HG02798 (cell line): ENCODE measurements around the gene DDOST.

ENCODE experiments used
- ATAC-seq: cut with Tn5 transposase; IDR thresholded peaks from one replicate; pipeline ENCODE4 v1.9.1; 2021; ENCODE audit warnings: mild to moderate bottlenecking; ENCODE audit not compliant: unreplicated experiment, poor library complexity

DDOST gene

DNA sequence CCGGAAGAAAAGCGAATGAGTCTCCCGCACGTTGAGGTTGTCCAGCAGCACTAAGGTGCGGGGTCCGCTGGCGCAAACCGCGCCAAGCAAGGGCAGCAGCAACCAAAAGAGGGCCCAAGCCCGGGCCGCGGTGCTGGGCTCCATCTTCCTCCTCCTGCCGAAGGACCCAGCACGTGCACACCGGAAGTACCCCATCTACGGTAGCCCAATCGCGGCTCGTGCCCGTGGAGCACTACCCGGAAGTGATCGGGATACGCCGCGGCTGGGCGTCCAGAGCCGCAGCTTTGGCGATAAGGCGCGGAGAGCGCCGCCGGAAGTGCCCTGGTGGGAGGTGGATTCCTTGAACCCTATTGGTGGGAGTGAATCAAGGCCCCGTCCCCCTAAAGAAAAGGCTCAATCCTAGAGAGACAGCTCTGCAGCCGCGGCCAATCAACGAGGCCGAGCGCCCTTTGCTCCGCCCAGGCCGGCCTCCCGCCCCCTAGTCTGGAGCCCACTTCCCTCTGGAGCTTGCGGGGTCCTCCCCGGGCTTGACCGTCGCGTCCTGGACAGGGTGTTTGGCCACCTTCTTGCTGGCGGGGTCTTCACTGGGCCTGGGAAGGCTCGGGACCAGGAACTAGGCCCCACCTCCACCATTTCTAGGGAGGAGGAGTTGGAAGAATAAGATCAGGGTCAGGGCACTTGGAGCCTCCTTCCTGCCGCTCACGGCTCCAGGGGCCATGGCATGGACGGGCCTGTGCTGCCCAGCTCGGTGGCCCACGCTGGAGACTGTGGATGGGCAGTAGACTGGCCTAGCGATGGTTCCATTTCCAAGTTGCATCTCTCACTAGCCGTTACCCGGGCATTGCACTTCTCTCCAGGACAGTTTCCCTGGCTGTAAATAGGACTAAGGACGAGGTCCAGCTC, at the start of gene DDOST:
Gene DDOST (minus strand): TSS at position 163 of the 903 bp plus-strand sequence. CDS start 19 bp downstream, at position 144.
- peak; percentile 96 for ATAC-seq

DNA sequence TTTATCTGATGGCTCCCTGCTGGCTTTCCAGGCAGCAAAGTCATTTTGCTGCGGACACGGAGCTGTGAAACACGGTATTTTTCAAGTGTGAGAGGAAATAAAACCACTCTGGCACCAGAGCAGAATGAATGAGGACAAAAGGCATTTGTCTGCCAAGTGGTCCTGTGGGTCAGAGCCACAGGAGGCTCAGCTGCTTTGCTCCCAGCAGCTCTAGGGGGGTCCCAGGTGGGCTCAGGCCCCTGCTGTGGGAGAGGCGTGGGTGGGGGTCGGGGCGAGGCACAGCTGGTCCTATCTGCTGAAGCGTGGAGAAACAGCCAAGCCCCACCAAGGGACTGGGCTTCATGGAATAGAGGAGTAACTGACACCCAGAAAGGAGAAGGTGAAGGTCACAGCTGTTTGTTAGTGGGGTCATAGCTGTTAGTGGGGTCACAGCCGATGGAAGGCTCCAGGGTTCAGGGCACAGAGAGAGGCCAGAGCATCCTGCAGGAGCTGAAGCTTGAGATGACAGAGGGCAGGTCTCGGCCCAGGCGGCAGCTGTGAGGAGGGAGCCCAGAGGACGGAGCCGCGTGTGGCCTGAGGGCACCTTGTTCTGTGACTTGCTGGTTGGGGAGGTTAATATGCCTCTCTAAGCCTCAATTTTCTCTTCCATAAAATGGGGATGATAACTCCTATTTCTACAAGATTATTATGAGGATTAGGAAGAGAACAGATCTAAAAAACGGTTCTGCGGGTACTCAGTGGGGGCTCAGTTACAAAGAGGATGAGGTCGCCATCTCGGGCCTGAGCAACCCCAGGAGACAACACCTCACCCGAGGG, 49.5 kb upstream of the DDOST start:
- no peak for ATAC-seq

DNA sequence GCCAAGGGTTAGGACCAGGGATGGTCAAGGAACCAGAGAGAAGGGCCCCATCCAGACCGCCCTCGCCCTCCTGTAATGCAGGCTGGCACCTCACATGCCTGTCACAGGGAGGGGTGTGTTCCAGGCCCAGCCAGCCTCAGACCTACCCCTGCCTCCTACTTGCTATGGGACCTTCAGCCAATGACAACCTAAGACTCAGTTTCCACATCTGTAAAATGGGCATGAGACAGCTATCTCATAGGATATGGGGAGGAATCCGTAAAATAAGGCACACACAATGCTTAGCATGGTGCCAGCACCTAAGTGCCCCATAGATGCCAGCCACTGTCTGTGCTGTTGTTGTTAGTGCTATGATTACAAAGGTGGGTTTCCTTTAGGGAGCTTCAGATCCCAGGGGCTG, 48.7 kb upstream of the DDOST start:
- no peak for ATAC-seq

DNA sequence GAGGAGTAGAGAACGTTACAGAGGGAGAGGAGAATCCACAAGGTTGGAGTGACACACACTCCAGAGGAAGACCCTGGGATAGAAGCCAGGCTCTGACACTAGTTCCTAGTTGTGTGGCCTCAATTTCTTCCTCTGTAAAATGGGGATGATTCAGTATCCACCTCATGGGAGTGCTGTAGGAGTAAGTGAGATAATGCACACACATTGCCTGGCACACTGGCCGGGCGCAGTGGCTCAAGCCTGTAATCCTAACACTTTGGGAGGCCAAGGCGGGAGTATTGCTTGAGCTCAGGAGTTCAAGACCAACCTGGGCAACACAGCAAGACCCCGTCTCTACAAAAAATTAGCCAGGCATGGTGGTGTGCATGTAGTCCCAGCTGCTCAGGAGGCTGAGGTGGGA, 47.7 kb upstream of the DDOST start:
- ATAC-seq = no peak

DNA sequence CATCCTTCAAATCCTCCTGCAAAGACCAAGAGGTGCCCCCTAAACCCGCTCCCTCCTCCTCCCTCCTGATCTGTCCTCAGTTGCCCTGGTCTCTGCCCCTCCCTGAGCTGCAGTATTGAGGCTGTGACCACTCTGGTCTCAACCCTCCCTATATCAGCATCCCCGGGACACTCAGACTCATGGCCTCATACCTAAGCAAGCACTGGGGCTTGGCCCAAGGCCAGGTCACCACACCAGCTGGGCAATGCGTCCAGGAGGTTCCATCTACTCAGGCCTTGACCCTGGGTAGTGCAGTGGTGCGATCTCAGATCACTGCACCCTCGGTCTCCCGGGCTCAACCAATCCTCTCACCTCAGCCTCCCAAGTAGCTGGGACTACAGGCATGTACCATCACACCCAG, 46.9 kb upstream of the DDOST start:
- ATAC-seq = no peak

DNA sequence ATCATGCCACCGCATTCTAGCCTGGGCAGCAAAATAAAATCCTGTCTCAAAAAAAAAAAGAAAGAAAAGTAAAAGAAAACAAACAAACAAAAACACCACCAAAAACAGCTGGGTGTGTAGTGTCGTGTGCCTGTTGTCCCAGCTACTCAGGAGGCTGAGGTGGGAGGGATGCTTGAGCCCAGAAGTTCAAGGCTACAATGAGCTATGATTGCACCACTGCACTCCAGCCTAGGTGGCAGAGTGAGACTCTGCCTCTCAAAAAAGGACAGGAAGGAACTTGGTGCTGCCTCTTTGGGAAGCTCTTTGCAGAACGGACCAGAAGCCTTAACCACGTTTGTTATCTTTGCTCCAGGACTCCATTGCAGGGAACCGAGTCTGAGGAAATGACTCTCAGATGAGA, 45.7 kb upstream of the DDOST start:
- ATAC-seq = no peak

DNA sequence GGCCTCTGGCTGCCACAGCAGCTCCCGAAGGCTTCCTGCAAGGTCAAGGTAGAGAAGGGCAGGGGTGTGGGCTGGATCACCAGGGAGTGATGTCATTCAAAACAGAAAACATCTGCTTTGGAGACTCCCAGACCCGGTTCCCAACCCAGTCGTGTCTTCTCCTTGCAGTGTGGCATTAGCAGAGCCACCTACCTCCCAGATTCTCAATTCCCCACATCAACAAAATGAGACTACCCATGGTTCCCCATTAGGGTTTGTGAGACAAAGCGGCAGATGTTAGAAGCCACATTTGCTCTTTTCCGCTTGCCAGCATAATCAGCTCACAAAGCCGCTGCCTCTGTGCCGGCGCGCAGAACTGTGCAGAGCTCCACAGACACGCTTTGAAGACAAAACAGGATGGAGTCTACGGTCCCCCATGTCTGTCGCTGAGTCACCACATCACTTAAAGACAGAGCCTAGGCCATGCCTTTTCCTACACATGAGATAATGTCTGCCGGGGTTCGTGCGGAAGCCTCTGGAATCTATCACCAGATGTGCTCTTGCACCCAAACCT, 44.1 kb upstream of the DDOST start:
- no peak for ATAC-seq

DNA sequence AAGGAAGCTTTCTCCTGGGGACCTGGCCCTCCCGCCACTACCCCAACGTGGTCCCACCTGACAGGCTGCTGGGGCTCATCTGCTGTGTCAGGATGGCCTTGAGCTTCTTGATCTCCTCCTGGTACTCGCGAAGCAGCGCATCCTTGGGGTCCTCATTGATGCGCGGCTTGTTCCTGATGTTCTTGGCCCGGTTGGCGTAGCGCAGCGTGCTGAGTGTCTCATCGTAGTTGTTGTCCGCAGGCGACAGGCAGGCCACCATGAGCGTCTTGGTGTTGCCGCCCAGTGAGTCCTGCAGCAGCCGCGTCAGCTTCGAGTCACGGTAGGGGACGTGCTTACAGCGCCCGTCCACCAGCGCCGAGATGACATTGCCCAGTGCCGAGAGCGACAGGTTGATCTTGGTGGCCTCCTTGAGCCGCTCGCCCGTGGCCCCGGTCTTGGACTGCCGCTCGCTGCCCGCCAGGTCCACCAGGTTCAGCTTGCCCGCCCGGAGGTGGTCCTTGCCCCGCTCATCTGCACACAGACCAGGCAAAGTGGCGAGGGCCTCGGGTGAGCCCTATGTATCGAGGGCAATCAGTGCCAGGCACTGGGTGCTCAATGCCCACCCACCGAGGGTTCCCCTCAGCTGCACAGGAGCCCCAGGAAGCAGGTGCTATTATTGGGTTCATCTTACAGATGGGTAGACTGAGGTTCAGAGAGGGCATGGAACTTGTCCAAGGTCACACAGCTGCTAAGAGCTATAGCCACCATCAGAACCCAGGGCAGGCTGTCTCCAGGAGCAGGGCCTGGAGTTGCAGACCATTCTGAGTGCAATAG, 43.4 kb upstream of the DDOST start:
- no peak for ATAC-seq

DNA sequence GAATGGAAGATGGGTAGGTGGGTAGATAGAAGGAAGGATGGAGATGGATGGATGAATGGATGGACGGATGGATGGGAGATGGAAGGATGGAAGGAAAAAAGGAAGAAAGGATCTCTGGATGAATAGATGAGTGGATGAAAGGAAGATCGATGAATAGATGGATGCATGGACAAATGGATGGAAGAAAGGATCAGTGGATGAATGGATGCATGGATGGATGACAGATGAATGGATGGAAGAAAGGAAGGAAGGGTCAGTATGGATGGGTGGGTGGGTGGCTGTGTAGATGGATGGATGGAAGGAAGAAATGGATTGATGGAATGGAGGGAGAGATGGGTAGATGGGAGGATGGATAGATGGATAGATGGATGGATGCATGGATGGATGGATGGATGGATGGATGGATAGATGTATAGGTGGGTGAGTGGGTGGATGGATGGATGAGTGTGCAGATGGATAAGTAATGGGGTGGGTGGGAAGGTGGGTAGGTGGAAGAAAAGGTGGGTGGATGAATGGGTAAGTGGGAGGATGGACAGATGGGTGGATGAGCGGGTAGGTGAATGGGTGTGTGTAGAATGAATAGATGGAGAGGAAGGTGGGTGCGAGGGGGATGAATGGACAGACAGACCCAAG, 42.1 kb upstream of the DDOST start:
- no peak for ATAC-seq

DNA sequence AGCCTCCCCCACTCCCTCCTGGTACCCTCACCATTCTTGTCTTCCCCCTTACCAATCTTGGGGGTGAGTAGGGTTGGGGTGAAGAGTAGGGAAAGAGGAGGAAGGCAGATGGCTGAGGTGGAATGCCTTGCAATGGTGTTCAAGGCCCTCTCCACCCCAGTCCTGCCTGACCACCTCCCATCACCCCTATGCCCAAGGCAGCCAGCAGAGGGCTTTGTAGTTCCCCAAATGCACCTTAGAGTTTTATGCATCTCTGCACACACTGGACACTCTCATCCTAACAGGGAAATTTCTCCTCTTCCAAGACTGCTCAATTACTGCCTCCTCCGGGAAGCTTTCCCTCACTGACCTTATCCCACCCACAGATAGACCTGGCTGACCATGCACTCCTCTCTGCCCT, 41.2 kb upstream of the DDOST start:
- no peak for ATAC-seq

DNA sequence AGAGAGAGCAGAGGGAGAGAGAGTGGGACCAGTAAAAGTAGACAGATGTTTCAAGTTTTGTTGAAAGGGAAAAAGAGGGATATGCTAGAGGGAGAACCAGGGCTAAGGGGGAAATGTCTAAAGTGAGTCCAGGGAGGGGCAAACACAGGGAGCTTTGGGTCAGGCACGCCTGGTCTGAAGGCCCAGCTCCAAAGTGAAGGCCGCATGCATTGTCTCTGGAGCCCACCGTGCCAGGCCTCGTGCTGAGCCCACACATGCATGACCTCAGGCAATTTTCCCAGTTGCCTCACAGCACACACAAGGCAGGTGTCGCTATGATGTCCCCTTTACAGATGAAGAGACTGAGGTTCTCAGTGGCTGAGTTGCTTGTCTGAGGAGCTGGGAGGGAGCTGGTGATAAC, 40.7 kb upstream of the DDOST start:
- ATAC-seq = no peak

DNA sequence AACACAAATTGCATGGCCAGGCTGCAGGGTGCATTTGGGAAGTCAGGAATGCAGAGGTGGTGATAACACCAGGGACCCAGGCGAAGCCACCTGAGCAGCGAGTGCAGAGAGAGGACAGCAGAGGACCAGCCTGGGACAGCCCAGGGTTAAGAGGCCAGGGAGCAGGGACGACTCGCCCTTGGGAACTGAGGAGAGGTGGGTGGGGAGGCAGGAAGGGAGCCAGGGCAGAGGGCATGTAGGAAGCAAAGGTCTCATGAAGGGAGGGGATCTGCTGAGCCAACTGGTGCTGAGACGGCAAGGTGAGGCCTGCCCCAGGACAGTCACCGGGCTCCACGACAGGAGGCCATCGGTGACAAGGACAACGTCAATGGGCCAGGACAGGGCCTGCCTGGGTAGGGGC, 40.3 kb upstream of the DDOST start:
- no peak for ATAC-seq

DNA sequence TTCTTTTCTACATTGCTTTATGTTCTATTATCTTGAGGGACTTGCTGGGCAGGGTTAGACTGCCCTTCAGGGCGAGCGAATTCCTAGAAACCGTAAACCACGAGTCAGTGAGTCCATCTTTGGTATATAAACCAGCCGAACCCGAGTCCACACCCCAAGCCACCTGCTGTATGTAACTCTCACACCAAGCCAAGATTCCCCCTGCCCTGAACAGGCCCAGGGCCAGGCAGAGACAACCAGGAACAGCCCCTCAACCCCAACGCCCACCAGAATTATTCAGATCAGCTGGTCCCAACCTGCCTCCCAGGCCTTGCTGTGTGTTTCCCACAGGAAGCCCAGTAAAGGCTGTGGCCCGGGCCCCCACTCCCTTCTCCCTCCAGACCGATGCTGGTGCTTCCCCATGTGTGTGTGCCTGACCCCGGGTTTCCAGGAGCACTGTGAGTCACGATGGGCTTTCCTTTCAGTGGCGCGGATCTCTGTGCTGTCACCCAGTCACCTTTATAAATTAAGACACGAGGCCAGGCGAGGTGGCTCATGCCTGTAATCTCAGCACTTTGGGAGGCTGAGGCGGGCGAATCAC, 39.6 kb upstream of the DDOST start:
- no peak for ATAC-seq

DNA sequence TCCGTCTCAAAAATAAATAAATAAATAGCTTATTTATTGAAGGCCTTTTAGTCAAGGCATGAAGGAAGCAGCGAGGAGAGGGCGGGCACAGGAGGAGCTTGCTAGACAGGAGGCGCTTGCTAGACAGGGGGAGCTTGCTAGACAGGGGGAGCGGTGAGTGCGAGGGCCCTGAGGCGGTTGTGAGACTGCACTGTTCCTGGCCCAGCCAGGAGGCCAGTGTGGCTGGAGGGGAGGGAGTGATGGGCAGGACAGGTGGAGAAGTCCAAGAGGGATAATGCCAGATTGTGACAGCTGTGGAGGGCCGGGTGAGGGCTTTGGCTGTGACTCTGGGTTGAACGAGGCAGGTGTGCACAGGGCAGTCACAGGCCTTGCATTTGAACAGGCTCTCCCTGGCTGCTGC, 38.4 kb upstream of the DDOST start:
- no peak for ATAC-seq

DNA sequence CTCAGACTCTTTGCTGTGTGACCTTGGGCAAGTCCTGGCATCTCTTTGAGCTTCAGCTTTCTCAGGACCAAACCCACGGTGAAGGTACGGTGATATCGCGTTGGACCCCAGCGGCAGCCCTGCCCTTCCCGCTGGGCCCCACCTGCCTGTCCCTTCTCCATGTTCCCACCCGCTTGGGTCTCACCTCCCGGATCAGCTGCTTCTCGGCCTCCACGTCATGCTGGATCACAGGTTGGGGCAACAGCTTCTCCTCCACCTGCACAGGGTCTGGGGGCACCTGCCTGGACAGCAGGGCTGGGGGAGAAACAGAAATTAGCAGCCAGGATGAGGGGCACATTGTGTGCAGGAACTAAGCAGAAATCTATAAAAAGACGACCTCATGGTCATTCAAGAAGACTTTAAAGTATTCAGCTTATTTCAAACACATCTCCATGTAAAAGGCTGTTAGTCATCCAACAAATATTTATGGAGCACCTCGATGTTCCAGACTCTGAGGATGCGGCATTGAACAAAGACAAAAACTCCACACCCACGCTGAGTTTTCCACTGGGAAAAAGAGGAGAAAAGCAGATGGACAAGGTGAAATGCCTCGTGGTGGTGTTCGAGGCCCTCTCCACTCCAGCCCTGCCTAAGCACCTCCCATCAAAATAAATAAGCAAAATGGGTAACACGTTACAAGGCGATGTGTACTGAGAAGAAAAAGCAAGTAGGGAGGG, 37.2 kb upstream of the DDOST start:
- no peak for ATAC-seq

DNA sequence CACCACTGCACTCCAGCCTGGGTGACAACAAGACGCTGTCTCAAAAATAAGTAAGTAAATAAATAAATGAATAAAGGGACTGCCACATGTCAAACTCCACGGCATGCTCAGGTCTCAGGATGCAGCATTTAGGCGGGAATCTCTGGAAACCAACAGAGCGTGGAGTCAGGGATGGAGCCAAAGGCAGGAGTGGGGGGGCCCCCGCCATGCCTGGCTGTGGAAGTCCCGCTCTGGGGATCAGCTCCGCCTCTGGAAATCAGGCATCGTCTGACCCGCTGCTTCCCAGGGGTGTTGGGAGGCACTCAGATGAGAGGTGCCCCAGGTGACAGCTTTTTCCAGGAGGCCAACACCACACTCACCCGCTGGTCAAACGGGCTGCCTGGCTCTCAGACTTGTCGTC, 36.4 kb upstream of the DDOST start:
- no peak for ATAC-seq

DNA sequence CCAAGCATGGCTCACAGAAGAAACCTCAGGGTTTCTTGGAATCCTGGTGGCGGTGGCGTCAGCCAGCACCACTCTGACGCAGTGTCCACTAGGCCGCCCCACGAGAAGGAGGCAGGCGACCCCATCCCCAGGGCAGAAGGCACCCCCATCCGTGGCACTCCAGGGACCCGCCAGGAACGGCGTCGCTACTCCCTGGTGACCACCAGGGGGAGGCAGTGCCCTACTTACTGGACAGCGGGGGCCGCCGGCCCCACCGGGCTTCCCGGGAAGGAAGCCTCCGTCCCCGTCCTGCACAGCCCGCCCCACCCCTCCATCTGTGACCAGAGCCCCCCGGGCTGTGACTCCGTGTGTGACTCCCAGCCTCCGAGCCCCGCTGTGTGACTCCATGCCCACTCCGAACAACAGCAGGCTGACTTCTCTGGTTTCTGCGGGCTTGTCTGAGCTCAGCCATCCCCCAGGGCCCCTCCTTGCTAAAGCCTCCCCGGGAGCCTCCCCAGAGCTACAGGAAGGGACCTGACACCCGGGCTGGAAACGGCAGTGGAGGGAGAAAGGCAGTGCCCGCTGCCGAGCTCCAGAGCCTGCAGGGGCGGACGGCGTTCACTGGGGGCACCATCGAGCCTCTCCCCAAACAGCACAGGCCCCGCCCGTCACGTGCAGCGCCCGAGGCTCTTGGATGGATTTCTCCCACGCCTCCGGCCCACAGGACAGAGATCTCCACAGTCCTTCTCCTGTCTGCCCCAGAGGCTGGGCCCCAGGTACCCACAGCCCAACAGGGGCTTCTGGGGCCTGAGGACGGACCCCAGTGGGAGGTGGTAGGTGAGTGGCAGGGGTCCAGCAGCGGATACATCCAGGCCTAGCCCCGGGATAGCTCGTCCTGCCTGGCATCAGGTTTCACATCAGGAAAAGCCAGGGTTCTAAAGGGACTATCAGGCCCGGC, 35.5 kb upstream of the DDOST start:
- ATAC-seq = peak; percentile 68

DNA sequence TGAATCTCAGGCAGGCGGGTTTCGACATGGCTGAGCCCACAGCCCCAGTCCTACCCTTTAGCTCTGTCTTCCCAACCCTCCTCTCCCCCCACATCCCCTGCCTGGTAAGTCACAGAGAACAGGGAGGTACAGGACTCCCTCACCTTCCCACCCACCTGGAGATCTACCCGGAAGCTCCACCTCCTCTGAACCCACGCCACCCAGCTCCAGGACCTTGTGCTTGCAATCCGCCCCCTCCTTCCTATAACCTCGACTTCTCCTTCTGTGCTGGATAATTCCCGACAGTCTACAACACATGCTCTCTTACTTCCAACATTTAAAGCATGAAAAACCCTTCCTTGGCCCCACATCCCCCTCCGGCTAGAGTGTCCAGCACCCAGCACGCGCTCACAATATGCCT, 34.3 kb upstream of the DDOST start:
- no peak for ATAC-seq
